SH-SY5Y (cell line): ENCODE data around the gene NSL1.

ENCODE experiments used
- GATA2 ChIP-seq: IDR thresholded peaks from 2 replicates; pipeline ENCODE4 v1.6.1; 2011; ENCODE audit warnings: mild to moderate bottlenecking, low read depth, low read length
- GATA3 ChIP-seq: IDR thresholded peaks from 2 replicates; pipeline ENCODE4 v1.6.1; 2011; ENCODE audit warnings: low read depth, mild to moderate bottlenecking, low read length, moderate library complexity

- TF ChIP-seq GATA2 (no peak), GATA3 (no peak)
Measured at GRCh38 chr1:212824201-212824600, 32.6 kb upstream of the NSL1 start.
